Measurements from ENCODE around the gene SEPTIN2.

DNA sequence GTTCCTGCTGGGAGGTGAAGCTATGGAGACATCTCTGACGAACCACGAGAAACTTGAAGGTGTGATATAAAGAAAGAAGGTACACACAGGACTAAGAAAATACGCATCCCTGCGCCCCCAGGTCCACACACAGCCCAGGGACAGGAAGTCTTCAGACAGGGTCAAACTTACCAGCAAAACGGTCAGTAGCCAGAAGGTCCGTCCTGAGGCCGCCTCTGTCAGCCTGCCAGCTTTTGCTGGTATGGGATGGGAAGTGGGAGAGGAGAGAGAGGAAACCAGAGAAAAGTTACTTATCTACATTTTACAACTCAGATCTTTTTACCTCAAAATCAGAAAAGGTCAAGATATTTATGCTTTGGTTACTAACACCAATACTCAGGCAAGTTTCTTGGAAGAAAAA lies 47.4 kb upstream of the SEPTIN2 start:
- TF ChIP-seq, protein P1, sequence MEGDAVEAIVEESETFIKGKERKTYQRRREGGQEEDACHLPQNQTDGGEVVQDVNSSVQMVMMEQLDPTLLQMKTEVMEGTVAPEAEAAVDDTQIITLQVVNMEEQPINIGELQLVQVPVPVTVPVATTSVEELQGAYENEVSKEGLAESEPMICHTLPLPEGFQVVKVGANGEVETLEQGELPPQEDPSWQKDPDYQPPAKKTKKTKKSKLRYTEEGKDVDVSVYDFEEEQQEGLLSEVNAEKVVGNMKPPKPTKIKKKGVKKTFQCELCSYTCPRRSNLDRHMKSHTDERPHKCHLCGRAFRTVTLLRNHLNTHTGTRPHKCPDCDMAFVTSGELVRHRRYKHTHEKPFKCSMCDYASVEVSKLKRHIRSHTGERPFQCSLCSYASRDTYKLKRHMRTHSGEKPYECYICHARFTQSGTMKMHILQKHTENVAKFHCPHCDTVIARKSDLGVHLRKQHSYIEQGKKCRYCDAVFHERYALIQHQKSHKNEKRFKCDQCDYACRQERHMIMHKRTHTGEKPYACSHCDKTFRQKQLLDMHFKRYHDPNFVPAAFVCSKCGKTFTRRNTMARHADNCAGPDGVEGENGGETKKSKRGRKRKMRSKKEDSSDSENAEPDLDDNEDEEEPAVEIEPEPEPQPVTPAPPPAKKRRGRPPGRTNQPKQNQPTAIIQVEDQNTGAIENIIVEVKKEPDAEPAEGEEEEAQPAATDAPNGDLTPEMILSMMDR (conservative IDR thresholded peaks at IDR 0.05): no peak
- TF ChIP-seq EZH2 (IDR thresholded peaks at IDR 0.05; ENCODE audit: low read depth): no peak
